OCI-M1 (cell line): ENCODE results near the gene EPS8L1.
A peak's percentile ranks its signal among the peaks of the same experiment; 100 is the strongest.

Experiments
- DNase-seq: peaks from one replicate; lab custom pipeline; 2025; lab: John Stamatoyannopoulos, UW

The EPS8L1 gene

GRCh38 chr19:55115446-55116065 lies 39.9 kb downstream of the EPS8L1 start:
- DNase-seq: peak; percentile 36

- DNase-seq: peak; percentile 67
Measured at GRCh38 chr19:55116232-55116858, 40.7 kb downstream of the EPS8L1 start.

GRCh38 chr19:55116859-55117662 lies 41.4 kb downstream of the EPS8L1 start, which contains the start of gene PPP1R12C:
Gene PPP1R12C (minus strand): TSS chr19:55117637. CDS start chr19:55117543, 94 bp downstream.
- peak; percentile 39 for DNase-seq

- peak; percentile 99 for DNase-seq
Measured at GRCh38 chr19:55117663-55118391, 42.2 kb downstream of the EPS8L1 start.

- peak; percentile 74 for DNase-seq
Measured at GRCh38 chr19:55118401-55118991, 42.8 kb downstream of the EPS8L1 start.

- no peak for DNase-seq
Measured at GRCh38 chr19:55119053-55119452, 43.4 kb downstream of the EPS8L1 start.

- DNase-seq: no peak
Measured at GRCh38 chr19:55131421-55131820, 55.8 kb downstream of the EPS8L1 start.

- no peak for DNase-seq
Measured at GRCh38 chr19:55132453-55133129, 56.9 kb downstream of the EPS8L1 start.

GRCh38 chr19:55133639-55134444 lies 58.2 kb downstream of the EPS8L1 start:
- no peak for DNase-seq

- DNase-seq: no peak
Measured at GRCh38 chr19:55134736-55135135, 59.1 kb downstream of the EPS8L1 start.

GRCh38 chr19:55136399-55137102 lies 60.9 kb downstream of the EPS8L1 start:
- no peak for DNase-seq
